NT2/D1 (cell line): ENCODE measurements around the gene KATNB1.

Experiments
- DNase-seq: peaks from one replicate; pipeline ENCODE4 v3.0.0-alpha.2; 2011; ENCODE audit warnings: low read depth, low spot score
- H3K27me3 ChIP-seq: 2 replicates; pipeline ENCODE4 v1.6.0; 2011; ENCODE audit warnings: mild to moderate bottlenecking; ENCODE audit not compliant: insufficient read length, insufficient read depth
- H3K36me3 ChIP-seq: 2 replicates; pipeline ENCODE4 v1.6.1; 2011; ENCODE audit warnings: mild to moderate bottlenecking, low read length, mixed read lengths; ENCODE audit not compliant: insufficient read depth, insufficient read length
- H3K4me1 ChIP-seq: 2 replicates; pipeline ENCODE4 v1.5.1; 2011; ENCODE audit not compliant: insufficient read depth, insufficient read length
- H3K4me3 ChIP-seq: 2 replicates; pipeline ENCODE4 v1.5.1; 2011; ENCODE audit warnings: low read depth; ENCODE audit not compliant: insufficient read length
- H3K9ac ChIP-seq: 2 replicates; pipeline ENCODE4 v1.6.0; 2011; ENCODE audit warnings: low read depth; ENCODE audit not compliant: insufficient read length
- H3K9me3 ChIP-seq: 2 replicates; pipeline ENCODE4 v1.5.1; 2011; ENCODE audit warnings: mild to moderate bottlenecking, low read length; ENCODE audit not compliant: insufficient read depth
- SUZ12 ChIP-seq: IDR thresholded peaks from 2 replicates; pipeline ENCODE4 v1.6.1; 2011; ENCODE audit not compliant: insufficient read length, insufficient read depth; ENCODE audit errors: extremely low read depth
- YY1 ChIP-seq: IDR thresholded peaks from 2 replicates; pipeline ENCODE4 v1.6.1; 2011; ENCODE audit not compliant: insufficient read length, insufficient read depth
- ZNF274 ChIP-seq: IDR thresholded peaks from 2 replicates; pipeline ENCODE4 v1.6.1; 2011; ENCODE audit warnings: mild to moderate bottlenecking, low read depth, low read length

KATNB1 gene

GRCh38 chr16:57756424-57757325 lies 21.1 kb downstream of the KATNB1 start:
- Histone ChIP-seq H3K36me3 (peaks cover 97% of the 10 kb centered on the region), H3K9ac (peak overlapping the region; percentile 8), H3K4me1 (peaks cover 44% of the 10 kb centered on the region), H3K27me3 (no peaks in the 10 kb centered on the region), H3K9me3 (no peaks in the 10 kb centered on the region), H3K4me3 (no peak overlapping the region)
- TF ChIP-seq SUZ12 (no peak), ZNF274 (no peak), YY1 (no peak)
- no peak for DNase-seq

GRCh38 chr16:57757326-57757786 lies 21.8 kb downstream of the KATNB1 start:
- H3K9ac ChIP-seq = peak overlapping the region; percentile 17
- no peaks in the 10 kb centered on the region for H3K9me3 ChIP-seq
- TF ChIP-seq SUZ12 (no peak), YY1 (no peak), ZNF274 (no peak)
- DNase-seq = no peak
- H3K4me3 ChIP-seq = no peak overlapping the region
- H3K27me3 ChIP-seq = no peaks in the 10 kb centered on the region
- H3K4me1 ChIP-seq = peaks cover 39% of the 10 kb centered on the region
- peaks cover 96% of the 10 kb centered on the region for H3K36me3 ChIP-seq

GRCh38 chr16:57757883-57758282 lies 22.3 kb downstream of the KATNB1 start:
- Histone ChIP-seq H3K27me3 (no peaks in the 10 kb centered on the region), H3K36me3 (peaks cover 95% of the 10 kb centered on the region), H3K4me3 (no peak overlapping the region), H3K9ac (peak overlapping the region; percentile 17), H3K4me1 (peaks cover 38% of the 10 kb centered on the region), H3K9me3 (no peaks in the 10 kb centered on the region)
- TF ChIP-seq ZNF274 = no peak
- no peak for TF ChIP-seq YY1
- no peak for TF ChIP-seq SUZ12
- DNase-seq = no peak

- no peak for DNase-seq
- H3K9me3 ChIP-seq = no peaks in the 10 kb centered on the region
- TF ChIP-seq YY1 = no peak
- no peak for TF ChIP-seq SUZ12
- no peak for TF ChIP-seq ZNF274
- peaks cover 38% of the 10 kb centered on the region for H3K4me1 ChIP-seq
- H3K9ac ChIP-seq = peak overlapping the region; percentile 18
- H3K36me3 ChIP-seq = peaks cover 91% of the 10 kb centered on the region
- no peak overlapping the region for H3K4me3 ChIP-seq
- H3K27me3 ChIP-seq = no peaks in the 10 kb centered on the region
Observed at GRCh38 chr16:57758331-57759117, 23.0 kb downstream of the KATNB1 start.

DNA sequence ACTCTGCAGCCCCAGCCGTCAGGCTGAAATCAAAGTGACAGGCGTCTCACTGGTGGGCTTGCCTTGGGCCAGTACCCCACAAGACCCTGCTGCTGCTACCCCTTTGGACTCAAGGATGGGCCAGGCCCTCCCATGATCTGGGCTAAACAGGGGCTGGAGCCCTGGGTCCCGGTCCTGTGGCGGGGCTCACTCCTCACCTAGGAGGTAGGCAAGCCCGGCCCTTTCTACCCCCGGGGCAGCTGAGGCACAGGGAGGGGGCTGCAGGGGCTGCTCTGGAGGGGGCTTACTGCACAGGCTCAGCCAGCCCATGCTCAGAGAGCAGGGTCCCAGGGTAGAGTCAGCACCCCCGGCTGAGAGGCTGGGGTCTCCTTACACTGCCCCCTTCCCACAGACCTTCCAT lies 23.6 kb downstream of the KATNB1 start:
- Histone ChIP-seq H3K36me3 (peaks cover 90% of the 10 kb centered on the region), H3K9me3 (no peaks in the 10 kb centered on the region), H3K27me3 (no peaks in the 10 kb centered on the region), H3K4me3 (no peak overlapping the region), H3K4me1 (peaks cover 38% of the 10 kb centered on the region), H3K9ac (no peak overlapping the region)
- DNase-seq = no peak
- TF ChIP-seq ZNF274 (no peak), SUZ12 (no peak), YY1 (no peak)

DNA sequence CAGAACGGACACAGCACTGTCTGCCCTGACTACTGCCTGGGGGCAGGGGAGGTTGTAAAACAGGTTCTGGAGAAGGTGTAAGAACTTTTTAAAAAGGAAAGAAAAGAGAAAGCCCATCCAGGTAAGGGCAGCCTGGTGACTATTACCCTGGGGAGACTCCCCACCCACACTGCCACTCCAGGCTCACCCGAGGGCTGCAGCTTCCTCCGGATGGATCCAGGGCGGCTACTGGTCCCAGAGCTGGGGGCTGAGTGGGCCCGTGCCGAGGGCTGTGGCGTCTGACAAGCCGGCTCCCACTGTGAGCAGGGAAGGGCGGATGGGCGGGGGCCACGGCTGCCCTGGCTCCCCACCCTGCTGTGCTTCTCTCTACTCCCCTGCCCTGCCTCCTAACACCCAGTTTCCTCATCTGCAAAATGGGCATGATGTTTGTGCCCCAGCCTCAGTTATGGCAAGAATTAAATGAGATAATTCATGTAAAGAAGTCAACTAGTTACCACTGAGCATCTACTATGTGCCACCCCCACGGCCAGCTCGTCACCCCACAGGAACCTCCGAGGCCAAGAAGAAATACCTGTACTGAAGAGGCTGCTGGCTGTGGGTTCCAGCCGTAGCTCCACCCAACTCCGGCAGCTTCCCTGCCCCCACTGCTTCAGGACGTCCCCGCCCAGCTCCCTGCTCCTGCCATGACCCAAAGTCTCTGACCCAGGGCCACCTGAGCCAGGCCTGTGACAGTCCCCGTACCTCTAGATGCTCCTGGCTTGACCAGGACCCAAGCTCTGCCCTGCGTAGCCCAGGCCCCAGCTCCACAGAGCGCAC lies 24.2 kb downstream of the KATNB1 start:
- Histone ChIP-seq H3K4me1 (peaks cover 42% of the 10 kb centered on the region), H3K9me3 (no peaks in the 10 kb centered on the region), H3K4me3 (no peak overlapping the region), H3K9ac (peak overlapping the region; percentile 16), H3K36me3 (peaks cover 85% of the 10 kb centered on the region), H3K27me3 (no peaks in the 10 kb centered on the region)
- TF ChIP-seq SUZ12 (no peak), YY1 (no peak), ZNF274 (no peak)
- no peak for DNase-seq
